Cortex of kidney (tissue), 1 donor: ENCODE results near the gene FNDC3B.

Experiments used
- DNase-seq: peaks from one replicate; lab custom pipeline; 2025; lab: John Stamatoyannopoulos, UW

FNDC3B gene

DNA sequence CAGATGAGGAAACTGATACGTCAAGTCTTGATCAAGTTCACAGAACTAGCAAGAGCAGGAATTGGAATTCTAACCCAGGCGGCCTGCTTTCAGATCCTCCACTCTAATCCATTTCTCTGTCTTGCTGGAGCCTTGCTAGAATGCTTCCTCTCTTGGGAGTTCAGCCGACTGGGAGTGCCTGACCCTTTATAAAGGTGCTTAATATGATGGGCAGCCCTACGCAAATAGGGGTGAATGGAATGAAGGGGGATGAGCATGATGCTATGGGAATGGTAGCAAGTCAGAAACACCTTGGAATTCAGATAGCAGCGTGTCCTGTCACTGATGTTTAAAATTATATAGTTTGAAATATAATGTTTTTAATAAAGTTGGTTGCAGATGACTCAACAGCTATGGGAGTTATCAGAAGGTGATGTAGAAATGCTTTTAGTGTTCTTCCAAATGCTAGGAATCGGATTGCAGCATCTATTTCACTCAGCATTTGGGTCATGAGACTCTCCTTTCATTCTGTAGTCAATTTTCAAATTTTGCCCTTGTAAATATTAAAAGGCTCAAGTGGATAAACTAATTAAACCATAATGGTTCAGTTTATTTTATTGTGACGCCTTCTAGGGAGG lies 150.7 kb downstream of the FNDC3B start:
- no peak for DNase-seq

GRCh38 chr3:172190980-172191379 lies 151.6 kb downstream of the FNDC3B start:
- DNase-seq: no peak

- DNase-seq: no peak
Observed at GRCh38 chr3:172191629-172192028, 152.3 kb downstream of the FNDC3B start.

DNA sequence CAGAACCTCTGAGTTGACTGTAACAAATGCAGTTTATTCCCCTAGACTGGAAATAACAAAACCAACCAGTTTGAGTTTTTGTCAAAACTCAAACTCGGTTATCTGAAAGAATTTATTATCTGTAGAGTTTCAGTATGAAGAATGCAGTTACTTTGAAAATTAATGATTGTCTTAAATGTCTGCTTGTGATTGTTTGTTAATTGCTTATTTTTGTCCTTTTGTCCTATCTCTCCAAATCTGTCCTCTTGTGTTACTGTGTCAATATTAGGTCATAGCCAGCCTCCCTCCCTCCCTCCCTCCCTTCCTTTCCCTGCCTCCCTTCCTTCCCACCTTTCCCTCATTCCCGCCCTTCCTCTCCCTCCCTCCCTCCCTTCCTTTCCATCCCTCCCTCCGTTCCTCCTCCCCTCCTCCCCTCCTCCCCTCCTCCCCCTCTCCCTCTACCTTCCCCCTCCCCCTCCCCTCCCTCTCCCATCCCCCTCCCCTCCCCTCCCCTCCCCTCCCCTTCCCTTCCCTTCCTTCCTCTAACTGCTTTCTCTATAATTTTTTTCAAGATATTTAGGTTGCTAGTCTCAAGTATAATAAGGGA lies 153.5 kb downstream of the FNDC3B start:
- DNase-seq: no peak

DNA sequence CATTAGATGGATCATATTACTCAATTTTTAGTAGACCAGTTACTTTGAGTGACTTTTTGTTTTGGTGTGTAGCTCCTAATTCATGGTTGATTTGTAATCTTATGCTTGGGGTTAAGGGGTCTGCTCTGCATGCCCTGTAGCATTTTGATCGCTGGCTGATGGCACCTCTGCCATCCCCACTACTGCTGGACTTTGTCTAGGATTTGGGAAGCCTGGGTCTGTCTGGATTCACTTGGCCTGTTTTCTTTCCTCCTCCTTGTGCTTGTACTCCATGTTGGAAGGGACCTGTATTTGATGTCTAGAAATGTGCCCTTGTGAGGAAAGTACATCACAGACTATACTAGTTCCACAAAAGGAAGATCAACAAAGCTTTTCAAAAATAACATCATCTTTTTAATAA lies 154.1 kb downstream of the FNDC3B start:
- no peak for DNase-seq

DNA sequence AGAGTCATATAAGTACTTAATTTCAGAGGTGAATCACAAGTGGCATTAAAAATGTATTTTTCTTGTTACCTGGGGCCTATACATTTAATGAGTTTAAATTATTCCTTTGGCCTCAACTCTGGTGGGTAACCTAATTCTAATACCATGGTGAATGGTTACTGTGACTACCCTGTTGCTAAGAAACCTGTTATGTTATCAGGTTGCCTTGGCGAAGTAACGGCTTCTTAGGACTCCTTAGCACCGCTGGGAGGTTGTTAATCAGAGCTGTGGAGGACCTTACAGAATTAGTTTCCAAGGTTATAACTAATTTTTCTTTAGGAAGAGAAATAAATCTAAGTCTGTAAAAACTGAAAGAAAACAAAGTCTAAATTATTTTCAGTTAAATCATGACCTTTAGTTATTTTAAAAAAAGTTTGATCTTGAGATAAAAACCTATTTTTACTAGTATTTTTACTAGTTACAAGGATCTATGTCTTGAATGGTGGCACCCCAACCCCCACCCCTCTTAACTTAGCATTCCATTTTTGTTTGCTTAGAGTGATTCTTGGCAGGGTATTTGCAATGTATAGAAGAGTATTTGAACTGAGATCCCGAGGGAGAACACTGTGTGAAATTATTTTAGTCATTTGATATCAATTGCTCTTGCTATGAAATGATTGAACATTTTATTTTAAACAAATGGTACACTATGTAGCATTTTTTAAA lies 155.5 kb downstream of the FNDC3B start:
- no peak for DNase-seq

DNA sequence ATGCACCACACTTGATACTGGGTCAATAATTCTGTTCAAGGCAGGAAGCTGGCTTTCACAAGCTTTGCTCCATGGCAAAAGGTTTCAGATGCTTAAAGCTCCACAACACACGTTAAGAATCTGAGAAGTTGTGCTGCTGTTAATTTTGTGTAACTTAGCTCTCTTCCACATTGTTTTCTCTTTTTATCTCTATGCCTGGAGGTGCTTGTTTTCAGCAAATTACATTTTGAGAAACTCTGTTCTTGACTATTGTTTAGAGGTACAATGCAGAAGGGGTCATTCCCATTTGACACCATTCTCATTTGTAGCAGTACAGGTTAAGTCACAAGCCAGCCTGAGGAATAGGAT lies 156.0 kb downstream of the FNDC3B start:
- DNase-seq: no peak

DNA sequence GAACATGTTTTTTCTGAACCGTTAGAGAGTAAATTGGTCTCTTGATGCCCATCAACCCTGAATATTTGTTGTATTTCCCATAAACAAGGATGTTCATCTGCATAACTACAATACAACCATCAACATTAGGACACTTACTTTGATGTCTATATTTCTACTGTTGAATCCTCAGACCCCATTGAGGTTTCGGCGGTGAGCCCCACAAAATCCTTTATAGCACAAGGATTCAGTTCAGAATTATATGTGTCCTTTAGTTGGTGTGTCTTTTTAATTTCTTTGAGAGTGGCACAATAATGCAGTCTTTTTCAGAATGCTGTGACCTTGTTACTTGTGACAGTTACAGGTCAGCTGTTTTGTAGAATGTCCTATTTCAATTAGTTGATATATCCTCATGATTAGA lies 158.0 kb downstream of the FNDC3B start:
- DNase-seq: no peak

GRCh38 chr3:172198428-172198827 lies 159.1 kb downstream of the FNDC3B start:
- no peak for DNase-seq

GRCh38 chr3:172199850-172200369 lies 160.5 kb downstream of the FNDC3B start:
- DNase-seq: no peak

DNA sequence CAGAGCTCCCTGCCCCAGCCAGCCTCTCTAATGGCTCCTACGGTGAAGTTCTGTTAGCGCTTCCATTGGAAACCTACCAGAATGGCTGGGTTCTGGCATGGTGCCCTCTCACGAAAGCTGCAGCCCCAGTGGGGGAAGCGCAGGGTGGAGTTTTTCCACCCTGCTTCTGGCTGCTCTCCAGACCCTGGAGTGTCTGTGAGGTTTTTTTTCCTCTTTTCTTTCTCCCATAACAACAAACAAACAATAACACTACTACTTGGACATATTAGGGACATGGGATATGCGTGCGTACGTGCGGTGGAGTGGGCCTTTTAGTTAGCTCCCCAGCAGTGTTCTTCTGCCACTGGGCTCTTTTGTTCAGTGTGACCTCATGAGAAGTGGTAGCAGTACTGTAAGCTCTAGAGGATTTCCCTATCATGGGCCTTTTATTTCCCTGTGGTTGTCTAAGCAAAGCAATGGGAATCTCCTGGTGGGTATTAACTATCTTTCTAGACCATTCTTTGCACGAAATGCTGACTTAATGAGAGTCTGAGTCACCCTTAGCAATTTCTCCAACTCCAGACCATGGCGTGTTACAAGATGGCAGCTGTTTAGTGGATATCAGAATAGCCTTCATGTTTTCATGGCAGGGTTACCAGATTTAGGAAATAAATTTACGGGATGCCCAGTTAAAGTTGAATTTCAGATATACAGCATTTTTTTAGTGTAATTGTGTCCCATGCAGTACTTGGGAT lies 161.9 kb downstream of the FNDC3B start:
- no peak for DNase-seq

- DNase-seq: no peak
Observed at GRCh38 chr3:172201870-172202236, 162.5 kb downstream of the FNDC3B start.

DNA sequence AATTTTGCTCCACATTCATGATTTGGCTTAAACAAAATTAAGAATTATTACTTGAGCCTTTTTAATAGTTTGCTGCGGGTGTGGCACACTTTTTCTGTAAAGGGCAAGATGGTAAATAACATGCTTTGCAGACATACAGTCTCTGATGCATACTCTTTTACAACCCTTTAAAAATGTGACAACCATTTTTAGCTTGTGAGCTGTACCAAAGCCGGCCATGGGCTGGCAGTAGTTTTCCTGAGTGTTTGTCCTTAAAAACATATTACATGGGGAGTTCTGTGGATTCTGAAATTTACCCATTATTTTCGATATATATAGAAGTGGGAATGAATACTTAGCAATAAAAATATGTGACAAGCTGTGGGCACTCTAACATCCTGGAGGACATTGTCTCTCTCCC lies 163.4 kb downstream of the FNDC3B start:
- no peak for DNase-seq

GRCh38 chr3:172203522-172204258 lies 164.3 kb downstream of the FNDC3B start:
- no peak for DNase-seq

DNA sequence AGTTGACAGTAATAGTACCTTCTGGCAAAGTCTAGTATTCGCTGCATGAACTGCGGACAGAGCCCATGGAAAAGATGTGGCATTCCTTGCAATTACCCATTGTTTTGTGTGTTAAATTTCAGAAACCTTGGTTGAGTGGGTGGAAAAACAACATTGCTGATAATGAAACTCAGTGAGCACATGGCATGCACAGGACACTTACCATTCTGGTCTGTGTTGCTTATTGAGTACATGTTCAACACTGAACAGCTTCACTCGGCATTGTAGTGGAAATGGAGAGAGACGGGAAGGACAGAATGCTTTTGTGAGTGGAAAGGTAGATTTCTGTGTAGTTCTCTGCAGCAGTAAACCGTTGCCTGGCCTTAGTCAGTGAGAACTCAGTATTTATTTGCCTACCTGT lies 165.3 kb downstream of the FNDC3B start:
- DNase-seq: no peak

GRCh38 chr3:172208586-172209332 lies 169.4 kb downstream of the FNDC3B start:
- DNase-seq: no peak

DNA sequence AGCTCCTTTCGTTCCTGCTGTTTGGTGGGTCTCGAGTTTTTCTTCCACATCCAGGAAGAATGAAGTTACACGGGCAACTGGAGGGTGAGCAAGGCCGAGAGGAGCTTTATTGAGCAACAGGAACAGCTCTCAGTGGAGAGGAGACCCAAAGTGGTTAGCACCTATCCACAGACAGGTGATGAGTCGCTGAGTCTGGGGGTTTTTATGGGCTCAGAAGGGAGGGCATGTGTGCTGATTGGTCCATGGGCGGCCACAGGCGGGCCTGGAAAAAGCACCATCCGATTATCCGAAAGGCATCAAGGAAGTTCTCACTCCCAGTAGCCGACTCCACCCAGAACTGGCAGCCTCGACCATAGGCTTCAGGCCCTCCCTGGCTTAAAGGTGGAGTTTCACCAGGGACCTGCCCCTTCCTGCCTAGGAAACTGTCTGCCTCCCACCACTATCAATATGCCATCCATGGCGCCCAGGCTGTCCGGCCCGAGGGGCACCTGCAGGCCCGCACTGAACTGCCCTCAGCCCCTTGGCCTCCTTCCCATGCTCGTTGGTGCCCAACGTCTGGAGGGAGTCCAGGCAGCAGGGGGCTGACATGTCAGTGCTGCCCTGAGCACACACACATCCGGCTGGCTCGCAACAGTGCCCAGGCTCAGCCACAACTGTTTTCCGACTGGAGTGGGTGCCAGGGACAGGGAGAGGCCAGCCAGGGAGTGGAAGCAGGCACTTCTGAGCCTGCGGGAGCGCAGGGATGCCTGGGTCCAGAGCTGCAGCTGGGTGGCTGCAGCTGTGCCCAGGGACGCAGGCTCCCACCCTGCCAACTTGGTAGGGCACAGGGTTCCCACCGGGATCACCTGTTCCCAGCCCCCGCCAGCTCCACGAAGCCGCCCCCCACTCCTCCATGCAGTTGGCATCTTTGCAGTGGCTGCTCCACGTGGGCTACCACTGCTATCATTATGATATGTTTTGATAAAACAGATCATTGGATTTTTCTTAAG lies 170.2 kb downstream of the FNDC3B start:
- DNase-seq: no peak

DNA sequence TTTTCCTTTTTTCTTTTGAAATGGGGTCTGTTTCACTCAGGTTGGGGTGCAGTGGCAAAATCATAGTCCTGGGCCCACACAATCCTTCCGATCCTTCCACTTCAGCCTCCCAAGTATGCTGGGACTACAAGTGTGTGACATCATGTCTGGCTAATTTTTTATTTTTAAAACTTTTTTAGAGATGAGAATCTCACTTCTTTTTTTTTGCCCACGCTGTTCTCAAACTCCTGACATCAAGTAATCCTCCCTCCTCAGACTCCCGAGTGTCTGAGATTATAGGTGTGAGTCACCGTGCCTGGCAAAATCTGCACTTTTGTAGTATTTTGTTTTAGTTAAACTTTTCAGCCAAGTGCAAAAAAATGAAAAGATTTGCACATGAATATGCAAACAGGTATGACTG lies 171.0 kb downstream of the FNDC3B start:
- DNase-seq: no peak

- no peak for DNase-seq
Observed at GRCh38 chr3:172211123-172211522, 171.7 kb downstream of the FNDC3B start.

DNA sequence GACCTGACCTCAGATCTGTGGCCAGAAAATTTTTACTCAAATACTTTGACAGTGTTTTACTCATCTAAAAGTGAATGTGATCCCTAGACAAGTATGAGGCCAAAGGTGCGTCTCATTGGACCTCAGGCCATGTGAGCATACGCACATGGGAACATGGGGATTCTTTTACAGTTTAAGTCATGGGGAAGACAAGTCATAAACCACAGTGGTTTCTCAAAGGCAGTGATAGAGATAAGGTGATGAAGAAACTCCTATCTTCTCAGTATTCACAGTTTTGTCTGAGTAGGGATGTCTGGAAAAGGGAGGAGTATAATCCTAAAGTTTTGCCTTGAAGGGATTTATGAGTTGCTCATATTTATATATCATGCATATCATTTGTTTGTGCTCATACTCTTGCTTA lies 173.8 kb downstream of the FNDC3B start:
- no peak for DNase-seq
